Neural cell (in vitro differentiated cells): ENCODE results near the gene FBXO48. TPM values are rescaled to one million over a fixed set of nuclear protein-coding genes. Genes with fewer than 3 reads are reported as not detected.

Source experiments
- H2AFZ ChIP-seq: fragments of 200-600, 300-800 bp; sonication (generic), shearing (Covaris generic); 2 replicates; pipeline ENCODE4 v1.6.0; 2014; ENCODE audit warnings: low read depth, mild to moderate bottlenecking, antibody characterized with exemption, low read length, moderate library complexity
- H3F3A ChIP-seq: fragments of 200-600 bp; shearing (Covaris generic); 2 replicates; pipeline ENCODE4 v1.6.1; 2016; ENCODE audit warnings: mild to moderate bottlenecking, moderate library complexity, mixed read lengths, antibody characterized with exemption, low read length; ENCODE audit not compliant: insufficient read depth, poor library complexity, severe bottlenecking
- H3K27ac ChIP-seq: fragments of 200-600, 300-800 bp; sonication (generic), shearing (Covaris generic); 2 replicates; pipeline ENCODE4 v1.5.1; 2014; ENCODE audit warnings: mild to moderate bottlenecking, low read length, moderate library complexity
- H3K27me3 ChIP-seq: fragments of 300-800, 200-600 bp; sonication (generic), shearing (Covaris generic); 2 replicates; pipeline ENCODE4 v1.6.0; 2014; ENCODE audit warnings: mild to moderate bottlenecking, low read depth, low read length, moderate library complexity; ENCODE audit not compliant: insufficient read depth
- H3K36me3 ChIP-seq: fragments of 300-800, 200-600 bp; sonication (generic), shearing (Covaris generic); 2 replicates; pipeline ENCODE4 v1.5.1; 2014; ENCODE audit warnings: mild to moderate bottlenecking, antibody characterized with exemption, low read length, moderate library complexity; ENCODE audit not compliant: insufficient read depth
- H3K4me2 ChIP-seq: fragments of 300-800, 200-600 bp; sonication (generic), shearing (Covaris generic); 2 replicates; pipeline ENCODE4 v1.6.0; 2014; ENCODE audit warnings: mild to moderate bottlenecking, low read length
- H3K4me3 ChIP-seq: fragments of 300-800, 200-600 bp; sonication (generic), shearing (Covaris generic); 2 replicates; pipeline ENCODE4 v1.5.1; 2014; ENCODE audit warnings: mild to moderate bottlenecking, low read length, moderate library complexity
- H3K79me2 ChIP-seq: fragments of 200-600 bp; shearing (Covaris generic); replicated peaks from 2 replicates; pipeline ENCODE4 v1.6.0; 2014; ENCODE audit warnings: mild to moderate bottlenecking, low read length, moderate library complexity; ENCODE audit not compliant: insufficient read depth
- H3K9ac ChIP-seq: fragments of 300-800, 200-600 bp; sonication (generic), shearing (Covaris generic); 2 replicates; pipeline ENCODE4 v1.6.1; 2016; ENCODE audit warnings: mild to moderate bottlenecking, low read length, mixed read lengths
- H3K9me2 ChIP-seq: fragments of 200-600 bp; shearing (Covaris generic); 2 replicates; pipeline ENCODE4 v1.6.1; 2016; ENCODE audit warnings: mild to moderate bottlenecking, low read length, mixed read lengths; ENCODE audit not compliant: insufficient read depth
- H3K9me3 ChIP-seq: fragments of 200-600, 300-800 bp; sonication (generic), shearing (Covaris generic); 2 replicates; pipeline ENCODE4 v1.6.1; 2016; ENCODE audit warnings: mild to moderate bottlenecking, mixed run types, low read length, moderate library complexity, mixed read lengths
- H4K20me1 ChIP-seq: fragments of 200-600 bp; shearing (Covaris generic); 2 replicates; pipeline ENCODE4 v1.6.1; 2016; ENCODE audit warnings: mild to moderate bottlenecking, mixed run types; ENCODE audit not compliant: insufficient read depth
- CTCF ChIP-seq: fragments of 450-650 bp; IDR thresholded peaks from 2 replicates; pipeline ENCODE4 v1.5.1; 2014; ENCODE audit warnings: antibody characterized with exemption, mild to moderate bottlenecking, moderate library complexity; ENCODE audit not compliant: poor library complexity, severe bottlenecking
- EP300 ChIP-seq: fragments of 450-650 bp; conservative IDR thresholded peaks from 2 replicates; pipeline ENCODE4 v1.6.1; 2014; ENCODE audit warnings: antibody characterized with exemption, mild to moderate bottlenecking, moderate library complexity; ENCODE audit not compliant: poor library complexity, severe bottlenecking
- EZH2 ChIP-seq: fragments of 200-600, 300-800 bp; shearing (Covaris generic), sonication (generic); IDR thresholded peaks from 2 replicates; pipeline ENCODE4 v1.6.1; 2014; ENCODE audit warnings: antibody characterized with exemption, low read length, borderline replicate concordance, mild to moderate bottlenecking; ENCODE audit not compliant: insufficient read depth, poor library complexity, severe bottlenecking
- MXI1 ChIP-seq: fragments of 450-650 bp; conservative IDR thresholded peaks from 2 replicates; pipeline ENCODE4 v1.6.1; 2014; ENCODE audit warnings: antibody characterized with exemption, mild to moderate bottlenecking; ENCODE audit not compliant: poor library complexity, severe bottlenecking
- POLR2AphosphoS5 ChIP-seq: IDR thresholded peaks from 2 replicates; pipeline ENCODE4 v1.6.1; 2012
- RAD21 ChIP-seq: fragments of 450-650 bp; conservative IDR thresholded peaks from 2 replicates; pipeline ENCODE4 v1.6.1; 2014; ENCODE audit warnings: antibody characterized with exemption, mild to moderate bottlenecking, moderate library complexity
- SMC3 ChIP-seq: fragments of 450-650 bp; conservative IDR thresholded peaks from 2 replicates; pipeline ENCODE4 v1.6.1; 2014; ENCODE audit warnings: antibody characterized with exemption, mild to moderate bottlenecking, moderate library complexity; ENCODE audit not compliant: poor library complexity
- TAF1 ChIP-seq: IDR thresholded peaks from 2 replicates; pipeline ENCODE4 v1.6.1; 2012; ENCODE audit warnings: low read depth
- polyA plus RNA-seq: library from polyadenylated mRNA; depleted of rRNA; stranded (reverse); fragments of >200 nt; gene quantifications from 2 replicates; pipeline ENCODE4 v1.2.3, GENCODE V29; 2014
- TF ChIP-seq, protein P1 (sequence below): IDR thresholded peaks from 2 replicates; pipeline ENCODE4 v1.6.1; 2012; ENCODE audit warnings: borderline replicate concordance

The FBXO48 gene
- polyA plus RNA-seq, 1 donor from 2014 or later: 0.45 TPM

DNA sequence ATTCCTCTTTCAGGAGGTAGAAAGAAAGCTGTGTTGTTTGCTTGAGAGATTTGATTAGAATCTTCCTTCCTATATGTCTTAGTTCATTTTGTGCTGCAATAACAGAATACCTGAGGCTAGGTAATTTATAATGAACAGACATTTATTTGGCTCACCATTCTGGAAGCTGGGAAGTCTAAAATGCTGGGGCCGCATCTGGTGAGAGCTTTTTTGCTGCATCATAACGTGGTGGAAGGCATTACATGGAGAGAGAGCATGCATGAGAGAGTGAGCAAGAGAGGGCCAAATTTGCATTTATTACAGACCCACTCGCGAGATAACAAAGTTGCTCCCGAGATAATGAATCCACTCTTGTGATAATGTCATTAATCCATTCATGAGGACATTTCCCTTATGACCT, 34.7 kb upstream of the FBXO48 start:
- Histone ChIP-seq H3K9ac (no peak overlapping the region), H3K4me3 (no peak overlapping the region), H3K79me2 (no peaks in the 10 kb centered on the region), H3K36me3 (no peaks in the 10 kb centered on the region), H3K9me2 (no peaks in the 10 kb centered on the region), H4K20me1 (no peaks in the 10 kb centered on the region), H3K27ac (no peak overlapping the region), H3K27me3 (no peaks in the 10 kb centered on the region), H3K9me3 (no peaks in the 10 kb centered on the region), H2AFZ (no peak overlapping the region), H3F3A (no peaks in the 10 kb centered on the region), H3K4me2 (no peak overlapping the region)
- TF ChIP-seq SMC3: no peak
- no peak for TF ChIP-seq POLR2AphosphoS5
- no peak for TF ChIP-seq CTCF
- TF ChIP-seq EZH2: no peak
- no peak for TF ChIP-seq RAD21
- TF ChIP-seq, protein P1, sequence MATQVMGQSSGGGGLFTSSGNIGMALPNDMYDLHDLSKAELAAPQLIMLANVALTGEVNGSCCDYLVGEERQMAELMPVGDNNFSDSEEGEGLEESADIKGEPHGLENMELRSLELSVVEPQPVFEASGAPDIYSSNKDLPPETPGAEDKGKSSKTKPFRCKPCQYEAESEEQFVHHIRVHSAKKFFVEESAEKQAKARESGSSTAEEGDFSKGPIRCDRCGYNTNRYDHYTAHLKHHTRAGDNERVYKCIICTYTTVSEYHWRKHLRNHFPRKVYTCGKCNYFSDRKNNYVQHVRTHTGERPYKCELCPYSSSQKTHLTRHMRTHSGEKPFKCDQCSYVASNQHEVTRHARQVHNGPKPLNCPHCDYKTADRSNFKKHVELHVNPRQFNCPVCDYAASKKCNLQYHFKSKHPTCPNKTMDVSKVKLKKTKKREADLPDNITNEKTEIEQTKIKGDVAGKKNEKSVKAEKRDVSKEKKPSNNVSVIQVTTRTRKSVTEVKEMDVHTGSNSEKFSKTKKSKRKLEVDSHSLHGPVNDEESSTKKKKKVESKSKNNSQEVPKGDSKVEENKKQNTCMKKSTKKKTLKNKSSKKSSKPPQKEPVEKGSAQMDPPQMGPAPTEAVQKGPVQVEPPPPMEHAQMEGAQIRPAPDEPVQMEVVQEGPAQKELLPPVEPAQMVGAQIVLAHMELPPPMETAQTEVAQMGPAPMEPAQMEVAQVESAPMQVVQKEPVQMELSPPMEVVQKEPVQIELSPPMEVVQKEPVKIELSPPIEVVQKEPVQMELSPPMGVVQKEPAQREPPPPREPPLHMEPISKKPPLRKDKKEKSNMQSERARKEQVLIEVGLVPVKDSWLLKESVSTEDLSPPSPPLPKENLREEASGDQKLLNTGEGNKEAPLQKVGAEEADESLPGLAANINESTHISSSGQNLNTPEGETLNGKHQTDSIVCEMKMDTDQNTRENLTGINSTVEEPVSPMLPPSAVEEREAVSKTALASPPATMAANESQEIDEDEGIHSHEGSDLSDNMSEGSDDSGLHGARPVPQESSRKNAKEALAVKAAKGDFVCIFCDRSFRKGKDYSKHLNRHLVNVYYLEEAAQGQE: no peak
- TF ChIP-seq TAF1: no peak
- no peak for TF ChIP-seq EP300
- TF ChIP-seq MXI1: no peak

DNA sequence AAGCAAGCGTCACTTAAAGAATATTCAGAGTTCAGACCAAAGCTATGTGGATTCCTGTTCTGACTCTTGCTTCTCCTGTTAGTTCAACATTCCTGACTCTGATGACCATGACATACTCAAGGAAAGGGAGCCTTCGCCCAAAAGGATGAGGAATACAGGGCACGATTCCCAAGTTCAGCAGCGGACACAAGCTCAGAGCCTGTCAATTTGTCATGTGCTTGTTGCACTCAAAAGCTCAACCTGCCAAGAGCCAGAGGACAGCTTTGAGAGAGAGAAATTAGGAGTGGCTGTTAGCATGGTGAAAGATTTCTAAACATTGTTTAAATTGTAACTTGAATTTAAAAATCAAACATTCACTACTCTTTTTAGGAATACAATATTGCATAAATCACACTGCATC, 33.6 kb upstream of the FBXO48 start:
- Histone ChIP-seq H3K9me3 (peaks cover 6% of the 10 kb centered on the region), H3K9ac (no peak overlapping the region), H3K36me3 (no peaks in the 10 kb centered on the region), H3K27me3 (no peaks in the 10 kb centered on the region), H3F3A (no peaks in the 10 kb centered on the region), H4K20me1 (no peaks in the 10 kb centered on the region), H3K79me2 (no peaks in the 10 kb centered on the region), H2AFZ (no peak overlapping the region), H3K4me2 (no peak overlapping the region), H3K27ac (no peak overlapping the region), H3K9me2 (no peaks in the 10 kb centered on the region), H3K4me3 (no peak overlapping the region)
- TF ChIP-seq POLR2AphosphoS5: no peak
- TF ChIP-seq CTCF: no peak
- TF ChIP-seq, protein P1: no peak
- TF ChIP-seq MXI1: no peak
- no peak for TF ChIP-seq RAD21
- TF ChIP-seq SMC3: no peak
- no peak for TF ChIP-seq EZH2
- no peak for TF ChIP-seq TAF1
- no peak for TF ChIP-seq EP300
